Endothelial cell of umbilical vein (primary cell): ENCODE measurements around the gene MATN1. TPM values are rescaled to one million over a fixed set of nuclear protein-coding genes. Genes with fewer than 3 reads are reported as not detected.

ENCODE experiments used
- BruUV-seq: library from RNA; stranded (reverse); fragments of 400-500 nt; replicated peaks from 2 replicates; lab custom pipeline; 2021; lab: Mats Ljungman, UMichigan
- CTCF ChIA-PET: fragments of 300-600, 350-600 bp; sonication (Branson Sonifier 250); formaldehyde crosslinking; loops from one replicate; lab custom pipeline; 2021; ENCODE audit warnings: antibody characterized with exemption, inconsistent platforms; lab: Charles Lee
- POLR2A ChIA-PET: fragments of 300-600, 350-600 bp; sonication (Branson Sonifier 250); formaldehyde crosslinking; loops from one replicate; lab custom pipeline; 2021; ENCODE audit warnings: antibody characterized with exemption, inconsistent platforms; lab: Charles Lee
- DNase-seq: peaks from one replicate; pipeline ENCODE4 v3.0.0-alpha.2; 2011; ENCODE audit warnings: low read depth, low spot score
- FAIRE-seq: peaks from 2 replicates; lab custom pipeline; 2011; peaks lifted over from hg19 to GRCh38; lab: Jason Lieb, UNC
- H2AFZ ChIP-seq: 2 replicates; pipeline ENCODE4 v1.6.0; 2012; ENCODE audit warnings: low read depth, low read length, control low read depth, inconsistent platforms
- H3K27ac ChIP-seq: 2 replicates; pipeline ENCODE4 v1.5.1; 2011; ENCODE audit warnings: low read depth, mild to moderate bottlenecking, control low read depth, low read length, moderate library complexity; ENCODE audit not compliant: insufficient read depth
- H3K27me3 ChIP-seq, 2 experiments: 2 replicates each; pipeline versions ENCODE4 v1.6.0 to v1.6.1; 2011; ENCODE audit warnings: low read length in 2 of 2, mixed read lengths in 1 of 2; ENCODE audit not compliant: control insufficient read depth in 2 of 2, insufficient read depth in 2 of 2
- H3K36me3 ChIP-seq, 2 experiments: 2 replicates in 1 of 2; 3 replicates in 1 of 2; pipeline ENCODE4 v1.5.1; 2011; ENCODE audit warnings: low read length in 2 of 2, mild to moderate bottlenecking in 1 of 2, moderate library complexity in 1 of 2; ENCODE audit not compliant: control insufficient read depth in 2 of 2, insufficient read depth in 2 of 2; ENCODE audit errors: extremely low read depth in 1 of 2
- H3K4me1 ChIP-seq: 3 replicates; pipeline ENCODE4 v1.5.1; 2011; ENCODE audit warnings: mild to moderate bottlenecking, low read length; ENCODE audit not compliant: control insufficient read depth, insufficient read depth; ENCODE audit errors: extremely low read depth
- H3K4me2 ChIP-seq: 2 replicates; pipeline ENCODE4 v1.6.1; 2011; ENCODE audit warnings: low read length, control low read depth, mixed read lengths; ENCODE audit not compliant: insufficient read depth
- H3K4me3 ChIP-seq, 3 experiments: fragments of 200-600 bp in 1 of 3; sonication (generic), shearing (Covaris generic) in 1 of 3; replicated peaks in 1 of 3; 2 replicates each; pipeline ENCODE4 v1.5.1; 2011 to 2016; ENCODE audit warnings: control low read depth in 3 of 3, low read length in 3 of 3, mild to moderate bottlenecking in 2 of 3, inconsistent platforms in 1 of 3, low read depth in 1 of 3, moderate library complexity in 1 of 3; ENCODE audit not compliant: insufficient read depth in 1 of 3
- H3K79me2 ChIP-seq: 2 replicates; pipeline ENCODE4 v1.6.0; 2012; ENCODE audit warnings: low read length, inconsistent platforms; ENCODE audit not compliant: control insufficient read depth, insufficient read depth
- H3K9ac ChIP-seq: replicated peaks from 2 replicates; pipeline ENCODE3; 2011; ENCODE audit warnings: low read length, control low read depth; ENCODE audit not compliant: insufficient read depth; ENCODE audit errors: extremely low read depth
- H3K9me1 ChIP-seq: replicated peaks from 3 replicates; pipeline ENCODE4 v1.6.0; 2011; ENCODE audit warnings: mild to moderate bottlenecking, low read length; ENCODE audit not compliant: control insufficient read depth, insufficient read depth; ENCODE audit errors: extremely low read depth
- H3K9me3 ChIP-seq: replicated peaks from 2 replicates; pipeline ENCODE4 v1.5.1; 2012; ENCODE audit warnings: low read length, inconsistent platforms; ENCODE audit not compliant: control insufficient read depth, insufficient read depth
- H4K20me1 ChIP-seq: replicated peaks from 2 replicates; pipeline ENCODE3; 2011; ENCODE audit warnings: mild to moderate bottlenecking, low read length; ENCODE audit not compliant: control insufficient read depth, insufficient read depth; ENCODE audit errors: extremely low read depth
- CTCF ChIP-seq, 2 donors: IDR thresholded peaks; 1 replicate in 1 of 2; 2 replicates in 1 of 2; pipeline ENCODE4 v1.5.1; 2011; ENCODE audit warnings: low read length in 2 of 2, mild to moderate bottlenecking in 2 of 2, moderate library complexity in 2 of 2, control low read depth in 1 of 2, inconsistent platforms in 1 of 2, low read depth in 1 of 2; ENCODE audit not compliant: insufficient read depth in 1 of 2; ENCODE audit errors: extremely low read depth in 1 of 2
- EZH2 ChIP-seq: IDR thresholded peaks from 2 replicates; pipeline ENCODE4 v1.6.1; 2012; ENCODE audit warnings: borderline replicate concordance, low read depth, mild to moderate bottlenecking, moderate library complexity, low read length, inconsistent platforms; ENCODE audit not compliant: severe bottlenecking
- FOS ChIP-seq: IDR thresholded peaks from 2 replicates; pipeline ENCODE4 v1.6.1; 2011; ENCODE audit warnings: mild to moderate bottlenecking, low read length, moderate library complexity, borderline replicate concordance; ENCODE audit not compliant: insufficient read depth
- GATA2 ChIP-seq: IDR thresholded peaks from 2 replicates; pipeline ENCODE4 v1.7.0; 2011; ENCODE audit warnings: low read depth, mild to moderate bottlenecking, moderate library complexity, mixed read lengths, low read length; ENCODE audit not compliant: insufficient read length, insufficient read depth
- JUN ChIP-seq: IDR thresholded peaks from 2 replicates; pipeline ENCODE4 v1.6.1; 2011; ENCODE audit warnings: borderline replicate concordance, low read depth; ENCODE audit not compliant: insufficient read length, insufficient read depth
- MAX ChIP-seq: IDR thresholded peaks from 2 replicates; pipeline ENCODE4 v1.6.1; 2011; ENCODE audit not compliant: insufficient read depth, insufficient read length
- MYC ChIP-seq: IDR thresholded peaks from one replicate; pipeline ENCODE4 v1.6.1; 2011; ENCODE audit warnings: mild to moderate bottlenecking, low read depth, low read length
- POLR2A ChIP-seq: IDR thresholded peaks from 2 replicates; pipeline ENCODE4 v1.6.1; 2012; ENCODE audit warnings: low read depth, mild to moderate bottlenecking, control low read depth, low read length
- POLR2AphosphoS5 ChIP-seq: IDR thresholded peaks from 2 replicates; pipeline ENCODE4 v1.6.1; 2012; ENCODE audit warnings: low read depth, mild to moderate bottlenecking, control low read depth, low read length, moderate library complexity; ENCODE audit not compliant: insufficient read depth
- dilution Hi-C: fragments of 300-500 bp; cut with MboI; formaldehyde crosslinking; loops from one replicate; pipeline ENCODE4 v1.15.0; 2019; ENCODE audit warnings: low sequenced_read_pairs; ENCODE audit not compliant: extremely low pct_ligation_motif_present
- intact Hi-C: fragments of 100-400 bp; cut with micrococcal nuclease; formaldehyde crosslinking; loops from one replicate; pipeline ENCODE4 v1.10.0; 2022
- polyA plus RNA-seq, 4 experiments: library from polyadenylated mRNA; depleted of rRNA in 3 of 4; stranded (reverse) in 3 of 4; unstranded in 1 of 4; fragments of >200 nt; gene quantifications; 2 replicates each; pipeline versions ENCODE4 v1.2.1 to v1.2.3, GENCODE V29; 2011 to 2012; ENCODE audit warnings: missing spikeins in 1 of 4
- total RNA-seq: library from RNA; stranded (reverse); gene quantifications from 2 replicates; pipeline ENCODE4 v1.2.3, GENCODE V29; 2021

MATN1 gene
- total and polyA plus RNA-seq, 2 donors (not counting 3 experiments of a cell fraction or from before 2014, with no cell fraction given), result 0.29 to 0.36 TPM

- dilution Hi-C loops (no loop called here), intact Hi-C loops (loop anchor here (1.0 to 2.0 kb wide), 4 partner anchors 37 to 210 kb away; no protein-coding TSS in a partner anchor)
- H3K4me2 ChIP-seq, result peak overlapping the region; percentile 53
- no peaks in the 10 kb centered on the region for H3K79me2 ChIP-seq
- ChIA-PET CTCF (interaction anchor here (0.6 to 9.0 kb wide), 34 partner anchors 9 to 1537 kb away, joined by 3 to 726 read pairs (median 5); partner anchors contain the start of genes LAPTM5, PTPRU and SRSF4), POLR2A (interaction anchor here (0.6 to 1.6 kb wide), 4 partner anchors 39 to 256 kb away, joined by 3 to 10 read pairs (median 8); no protein-coding TSS in a partner anchor)
- no peaks in the 10 kb centered on the region for H4K20me1 ChIP-seq
- TF ChIP-seq JUN (no peak), MYC (no peak), POLR2AphosphoS5 (peak; percentile 80), CTCF (IDR thresholded peaks at IDR 0.05; ENCODE audit: extremely low read depth in 1 of 2, insufficient read depth in 1 of 2, low read depth in 1 of 2, low read length in 2 of 2) (peak; percentile 92 to 94), EZH2 (no peak), POLR2A (peak; percentile 72), GATA2 (no peak), MAX (peak; percentile 92), FOS (no peak)
- peak overlapping the region; percentile 75 for H3K9ac ChIP-seq
- H3K27ac ChIP-seq, result peak overlapping the region; percentile 78
- no peaks in the 10 kb centered on the region for H3K9me3 ChIP-seq
- H3K4me3 ChIP-seq, result peak overlapping the region; percentile 10 to 66 (median 27)
- FAIRE-seq, result no peak
- H3K27me3 ChIP-seq, result no peaks in the 10 kb centered on the region
- H3K4me1 ChIP-seq, result peaks cover 5% of the 10 kb centered on the region
- H3K36me3 ChIP-seq, result no peaks in the 10 kb centered on the region
- DNase-seq, result peak; percentile 96
- peak overlapping the region; percentile 84 for H2AFZ ChIP-seq
- TSS peak; percentile 47 for BruUV-seq
- no peaks in the 10 kb centered on the region for H3K9me1 ChIP-seq
Measured at GRCh38 chr1:30718636-30719405, 4.6 kb downstream of the MATN1 start.
